Activated naive CD4-positive, alpha-beta T cell treated with anti-CD3 and anti-CD28 coated beads, Interleukin-2, amount 10 ng/mL, durations not matched to agents 7 days and 5 days (primary cell): Measurements from ENCODE around the gene ATF4.

Experiments used
- CTCF ChIA-PET: fragments of 350-600 bp; sonication (Branson Sonifier 250); formaldehyde crosslinking; loops from one replicate; lab custom pipeline; 2021; ENCODE audit warnings: antibody characterized with exemption; lab: Charles Lee
- DNase-seq: peaks from one replicate; pipeline ENCODE4 v3.0.0-alpha.2; 2020
- H3K27ac Mint-ChIP-seq: one replicate; pipeline ENCODE4 v1.8.0; 2021; ENCODE audit warnings: mild to moderate bottlenecking, moderate library complexity, mixed read lengths
- H3K27me3 Mint-ChIP-seq: one replicate; pipeline ENCODE4 v1.8.0; 2021; ENCODE audit warnings: mild to moderate bottlenecking, mixed read lengths
- H3K36me3 Mint-ChIP-seq: one replicate; pipeline ENCODE4 v1.8.0; 2021; ENCODE audit warnings: mixed read lengths
- H3K4me1 Mint-ChIP-seq: one replicate; pipeline ENCODE4 v1.8.0; 2021; ENCODE audit warnings: mixed read lengths
- H3K4me3 Mint-ChIP-seq: one replicate; pipeline ENCODE4 v1.8.0; 2021; ENCODE audit warnings: mild to moderate bottlenecking, moderate library complexity, mixed read lengths
- H3K9me3 Mint-ChIP-seq: one replicate; pipeline ENCODE4 v1.8.0; 2021; ENCODE audit warnings: mixed read lengths

The ATF4 gene

GRCh38 chr22:39520226-39521105 is at the start of gene ATF4:
Gene ATF4, plus strand, starts transcription at chr22:39520562. Its CDS starts 884 bp downstream, at chr22:39521446.
- Mint-ChIP-seq H3K4me3 (peak within 1 kb of the TSS; percentile 93), H3K27ac (peak within 1 kb of the TSS; percentile 98), H3K9me3 (no peaks in the 10 kb centered on the region), H3K4me1 (peaks cover 59% of the 10 kb centered on the region), H3K36me3 (peaks cover 59% of the 10 kb centered on the region), H3K27me3 (peaks cover 7% of the 10 kb centered on the region)
- CTCF ChIA-PET, result interaction anchor here (0.6 to 1.2 kb wide), 9 partner anchors 9 to 202 kb away, joined by 3 to 9 read pairs (median 5); partner anchors contain the start of genes MIEF1, RPL3 and TAB1
- peak; percentile 89 for DNase-seq

GRCh38 chr22:39471381-39472141 is 48.8 kb upstream of the ATF4 start:
- peaks cover 4% of the 10 kb centered on the region for H3K36me3 Mint-ChIP-seq
- CTCF ChIA-PET, result interaction anchor here (0.9 to 2.3 kb wide), 6 partner anchors 23 to 141 kb away, joined by 3 to 8 read pairs (median 4); partner anchors contain the start of gene TAB1
- H3K27ac Mint-ChIP-seq, result peak overlapping the region; percentile 72
- peak; percentile 46 for DNase-seq
- peaks cover 16% of the 10 kb centered on the region for H3K27me3 Mint-ChIP-seq
- H3K9me3 Mint-ChIP-seq, result no peaks in the 10 kb centered on the region
- H3K4me3 Mint-ChIP-seq, result no peak overlapping the region
- H3K4me1 Mint-ChIP-seq, result peaks cover 49% of the 10 kb centered on the region

DNA sequence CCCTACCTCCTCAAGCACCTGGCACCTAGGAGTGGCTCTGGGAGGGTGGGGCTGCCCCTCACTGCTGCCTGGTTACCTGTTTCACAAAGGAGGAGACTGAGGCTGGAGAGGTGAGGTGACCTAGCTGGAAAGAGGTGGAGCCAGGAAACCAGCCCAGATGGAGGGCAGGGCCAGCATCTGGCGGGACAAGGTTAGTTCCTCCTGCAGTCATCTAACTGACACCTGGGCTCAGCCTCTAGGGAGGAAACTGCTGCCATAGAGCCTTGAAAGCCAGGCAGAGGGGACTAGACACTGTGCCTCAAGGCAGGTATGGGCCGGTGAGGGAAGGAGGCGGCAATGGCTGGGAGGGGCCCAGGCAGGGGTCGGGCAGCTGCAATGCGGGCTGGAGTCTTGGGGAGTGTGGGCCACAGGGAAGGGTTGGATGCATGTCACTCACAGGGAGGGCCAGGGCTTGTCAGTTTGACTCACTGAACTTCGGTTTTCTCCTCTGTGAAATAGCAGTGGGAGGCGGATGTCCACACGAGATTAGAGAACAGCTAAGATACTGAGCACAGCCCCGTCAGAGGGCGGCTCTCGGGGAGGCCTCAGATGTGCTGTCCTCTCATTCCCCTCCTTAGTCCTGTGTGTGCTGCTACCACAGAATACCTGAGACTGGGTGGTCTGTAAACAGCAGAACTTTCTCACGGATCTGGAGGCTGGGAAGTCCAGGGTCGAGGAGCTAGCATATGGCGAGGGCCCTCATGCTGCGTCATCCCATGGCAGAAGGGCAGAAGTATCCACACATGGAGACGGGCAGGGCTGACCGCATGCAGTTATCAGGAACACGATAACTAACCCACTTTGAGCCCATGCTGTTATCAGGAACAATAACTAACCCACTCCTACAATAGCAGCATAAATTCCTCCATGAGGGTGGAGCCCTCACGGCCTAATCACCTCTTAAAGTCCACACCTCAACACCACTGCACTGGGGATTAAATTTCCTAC is 47.5 kb upstream of the ATF4 start:
- Mint-ChIP-seq H3K9me3 (no peaks in the 10 kb centered on the region), H3K27me3 (peaks cover 15% of the 10 kb centered on the region), H3K4me3 (no peak overlapping the region), H3K4me1 (peaks cover 38% of the 10 kb centered on the region), H3K36me3 (peaks cover 6% of the 10 kb centered on the region), H3K27ac (peak overlapping the region; percentile 19)
- no peak for DNase-seq
- CTCF ChIA-PET, result interaction anchor here (1.1 to 2.3 kb wide), 2 partner anchors 21 to 73 kb away, joined by 3 to 8 read pairs; partner anchors contain the start of gene TAB1

DNA sequence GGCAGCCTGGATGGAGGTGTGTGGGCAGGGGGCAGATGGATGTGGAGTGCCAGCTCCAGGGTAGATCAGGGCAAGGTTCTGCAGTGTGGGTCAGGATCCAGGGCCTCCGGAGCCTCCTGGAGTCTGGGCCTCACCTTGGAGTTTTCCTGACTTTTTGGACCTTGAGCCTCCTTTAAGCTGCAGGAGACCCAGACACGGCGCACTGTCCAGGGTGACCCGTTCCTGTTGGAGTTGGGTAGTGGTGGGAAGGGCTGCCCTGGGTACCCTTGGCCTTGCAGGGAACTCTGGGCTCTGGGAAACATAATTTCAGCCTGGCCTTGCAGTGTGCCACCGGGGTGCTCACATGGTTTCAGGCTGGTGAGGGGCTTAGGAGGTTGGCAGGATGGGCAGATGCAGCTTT is 46.5 kb upstream of the ATF4 start:
- Mint-ChIP-seq H3K27ac (no peak overlapping the region), H3K9me3 (no peaks in the 10 kb centered on the region), H3K36me3 (peaks cover 6% of the 10 kb centered on the region), H3K4me1 (peaks cover 31% of the 10 kb centered on the region), H3K4me3 (no peak overlapping the region), H3K27me3 (peaks cover 15% of the 10 kb centered on the region)
- no peak for DNase-seq
- CTCF ChIA-PET, result interaction anchor here (2.3 kb wide), 1 partner anchor 20 kb away, joined by 8 read pairs; no protein-coding TSS in a partner anchor

- no peak overlapping the region for H3K4me3 Mint-ChIP-seq
- H3K9me3 Mint-ChIP-seq, result no peaks in the 10 kb centered on the region
- peaks cover 31% of the 10 kb centered on the region for H3K4me1 Mint-ChIP-seq
- H3K27me3 Mint-ChIP-seq, result peaks cover 15% of the 10 kb centered on the region
- peaks cover 6% of the 10 kb centered on the region for H3K36me3 Mint-ChIP-seq
- CTCF ChIA-PET, result no interaction called here
- DNase-seq, result no peak
- H3K27ac Mint-ChIP-seq, result no peak overlapping the region
These were observed 45.8 kb upstream of the ATF4 start for GRCh38 chr22:39474351-39475111.

DNA sequence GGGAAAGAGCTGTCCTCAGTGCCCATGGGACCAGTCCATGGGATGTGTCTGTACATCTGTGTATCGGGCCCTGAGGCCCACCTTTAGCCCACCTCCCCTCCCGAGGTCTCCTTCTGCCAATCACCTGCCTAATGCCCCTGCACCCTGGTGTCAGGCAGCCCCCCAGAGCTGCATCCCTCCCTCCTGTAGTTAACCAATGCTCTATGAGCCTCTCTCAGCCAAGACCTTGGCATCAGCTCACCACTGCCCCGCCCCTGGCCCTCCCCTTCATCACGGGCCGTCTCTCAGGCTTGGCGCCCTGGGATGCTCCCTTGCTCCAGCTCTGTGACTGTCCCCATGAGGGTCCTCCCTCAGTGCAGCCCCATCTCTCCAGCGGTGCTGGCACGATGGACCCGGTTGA is 45.0 kb upstream of the ATF4 start:
- Mint-ChIP-seq H3K4me3 (no peak overlapping the region), H3K4me1 (peaks cover 26% of the 10 kb centered on the region), H3K27ac (no peak overlapping the region), H3K27me3 (peaks cover 12% of the 10 kb centered on the region), H3K9me3 (no peaks in the 10 kb centered on the region), H3K36me3 (peaks cover 7% of the 10 kb centered on the region)
- CTCF ChIA-PET, result interaction anchor here (1.8 kb wide), 1 partner anchor 21 kb away, joined by 4 read pairs; no protein-coding TSS in a partner anchor
- DNase-seq, result no peak

- DNase-seq, result no peak
- H3K27ac Mint-ChIP-seq, result no peak overlapping the region
- CTCF ChIA-PET, result interaction anchor here (0.9 to 1.8 kb wide), 2 partner anchors 18 to 20 kb away, joined by 4 read pairs; no protein-coding TSS in a partner anchor
- H3K4me3 Mint-ChIP-seq, result no peak overlapping the region
- H3K36me3 Mint-ChIP-seq, result peaks cover 7% of the 10 kb centered on the region
- H3K27me3 Mint-ChIP-seq, result peaks cover 9% of the 10 kb centered on the region
- H3K9me3 Mint-ChIP-seq, result no peaks in the 10 kb centered on the region
- peaks cover 22% of the 10 kb centered on the region for H3K4me1 Mint-ChIP-seq
These were observed 44.5 kb upstream of the ATF4 start for GRCh38 chr22:39475902-39476301.

DNA sequence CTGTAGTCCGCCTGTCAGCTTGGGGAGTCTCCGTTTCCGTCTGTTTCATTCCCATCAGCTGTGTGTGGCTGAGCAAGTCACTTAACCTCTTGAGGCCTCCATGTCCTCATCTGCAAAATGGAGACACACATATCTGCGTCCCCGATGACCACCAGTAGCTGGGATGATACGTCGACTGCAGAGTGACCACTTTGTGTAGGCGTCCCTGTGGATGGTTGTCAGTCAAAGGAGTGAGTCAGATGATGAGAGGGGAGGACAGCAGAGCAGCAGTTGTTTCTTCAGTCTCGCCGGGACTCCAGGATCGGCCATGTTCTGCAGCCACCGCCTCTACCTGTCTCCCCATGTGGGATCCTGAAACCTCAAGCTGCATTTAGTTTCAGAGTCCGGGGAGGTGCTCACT is 43.7 kb upstream of the ATF4 start:
- Mint-ChIP-seq H3K27ac (no peak overlapping the region), H3K4me3 (no peak overlapping the region), H3K4me1 (peaks cover 15% of the 10 kb centered on the region), H3K9me3 (no peaks in the 10 kb centered on the region), H3K36me3 (peaks cover 7% of the 10 kb centered on the region), H3K27me3 (peaks cover 6% of the 10 kb centered on the region)
- CTCF ChIA-PET, result interaction anchor here (0.9 to 1.8 kb wide), 2 partner anchors 17 to 20 kb away, joined by 4 read pairs; no protein-coding TSS in a partner anchor
- DNase-seq, result no peak

- DNase-seq, result no peak
- peaks cover 7% of the 10 kb centered on the region for H3K4me1 Mint-ChIP-seq
- H3K27me3 Mint-ChIP-seq, result peaks cover 3% of the 10 kb centered on the region
- no peak overlapping the region for H3K27ac Mint-ChIP-seq
- no peaks in the 10 kb centered on the region for H3K9me3 Mint-ChIP-seq
- H3K36me3 Mint-ChIP-seq, result peaks cover 7% of the 10 kb centered on the region
- H3K4me3 Mint-ChIP-seq, result no peak overlapping the region
- CTCF ChIA-PET, result interaction anchor here (1.9 kb wide), 1 partner anchor 19 kb away, joined by 4 read pairs; no protein-coding TSS in a partner anchor
These were observed 42.8 kb upstream of the ATF4 start for GRCh38 chr22:39477542-39477941.

DNA sequence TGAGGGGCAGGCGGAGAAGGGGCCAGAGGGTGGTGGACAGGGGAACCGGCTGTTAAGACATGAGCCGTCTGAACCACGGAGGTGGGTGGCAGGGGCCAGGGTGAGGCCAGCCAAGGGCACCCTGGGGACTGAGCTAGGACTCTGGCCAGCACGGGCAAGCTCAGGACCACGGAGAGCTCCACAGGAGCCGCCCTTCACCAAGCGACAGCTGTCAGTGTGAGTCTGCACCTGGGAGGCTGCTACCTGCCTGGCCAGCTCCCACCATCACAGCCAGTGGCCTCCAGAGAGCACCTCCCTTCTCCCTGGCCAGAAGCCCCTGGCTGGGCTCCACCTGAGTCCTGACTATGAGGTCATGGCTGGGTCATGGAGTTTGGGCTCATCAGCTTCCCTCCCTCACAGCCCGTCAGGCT is 41.9 kb upstream of the ATF4 start:
- H3K27ac Mint-ChIP-seq, result no peak overlapping the region
- H3K4me3 Mint-ChIP-seq, result no peak overlapping the region
- no peaks in the 10 kb centered on the region for H3K9me3 Mint-ChIP-seq
- H3K27me3 Mint-ChIP-seq, result peaks cover under 1% of the 10 kb centered on the region
- DNase-seq, result peak; percentile 68
- no peaks in the 10 kb centered on the region for H3K4me1 Mint-ChIP-seq
- H3K36me3 Mint-ChIP-seq, result peaks cover 5% of the 10 kb centered on the region
- CTCF ChIA-PET, result interaction anchor here (1.9 kb wide), 1 partner anchor 18 kb away, joined by 4 read pairs; no protein-coding TSS in a partner anchor

DNA sequence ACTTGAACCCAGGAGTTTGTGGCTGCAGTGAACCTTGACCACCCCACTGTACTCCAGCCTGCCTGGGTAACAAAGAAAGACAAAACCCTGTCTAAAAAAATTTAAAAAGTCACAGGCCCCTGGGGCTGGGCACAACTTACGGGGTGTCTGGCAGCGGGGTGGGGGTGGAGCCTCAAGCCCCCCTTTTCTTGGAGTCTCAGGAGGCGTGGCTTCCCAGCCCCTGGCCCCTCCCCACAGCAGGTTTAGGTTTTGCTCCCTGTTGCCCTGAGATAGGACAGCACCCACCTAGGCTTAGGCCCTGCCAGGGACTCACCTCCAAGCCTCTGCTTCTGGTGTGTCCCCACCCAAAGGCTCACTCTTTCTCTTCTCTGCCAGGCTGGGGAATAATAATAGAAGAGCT is 41.1 kb upstream of the ATF4 start:
- CTCF ChIA-PET, result interaction anchor here (1.9 kb wide), 1 partner anchor 17 kb away, joined by 4 read pairs; no protein-coding TSS in a partner anchor
- H3K27ac Mint-ChIP-seq, result no peak overlapping the region
- H3K27me3 Mint-ChIP-seq, result peaks cover 4% of the 10 kb centered on the region
- H3K9me3 Mint-ChIP-seq, result no peaks in the 10 kb centered on the region
- H3K36me3 Mint-ChIP-seq, result peaks cover 5% of the 10 kb centered on the region
- no peak overlapping the region for H3K4me3 Mint-ChIP-seq
- no peak for DNase-seq
- no peaks in the 10 kb centered on the region for H3K4me1 Mint-ChIP-seq

DNA sequence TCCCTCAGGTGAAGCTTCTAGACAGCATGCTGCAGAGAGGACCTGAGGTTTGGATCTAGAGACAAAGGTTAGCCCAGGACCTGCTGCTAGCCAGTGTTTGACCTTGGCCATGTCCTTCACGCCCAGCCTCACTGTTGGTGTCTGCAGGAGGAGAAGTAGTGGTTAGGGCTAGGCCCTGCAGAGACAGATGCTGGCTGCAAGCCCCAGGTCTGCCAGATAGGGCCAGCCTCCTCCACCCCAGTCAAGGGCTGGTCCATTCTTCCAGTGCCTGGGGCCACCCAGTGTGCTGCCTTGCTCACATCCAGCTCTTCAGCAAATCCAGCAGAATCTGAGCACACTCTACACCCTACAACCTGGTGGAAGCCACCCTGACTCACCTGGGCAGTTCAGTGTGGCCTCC is 39.8 kb upstream of the ATF4 start:
- CTCF ChIA-PET, result no interaction called here
- H3K27ac Mint-ChIP-seq, result no peak overlapping the region
- no peaks in the 10 kb centered on the region for H3K4me1 Mint-ChIP-seq
- DNase-seq, result no peak
- H3K9me3 Mint-ChIP-seq, result no peaks in the 10 kb centered on the region
- H3K36me3 Mint-ChIP-seq, result peaks cover 5% of the 10 kb centered on the region
- H3K27me3 Mint-ChIP-seq, result peaks cover 10% of the 10 kb centered on the region
- no peak overlapping the region for H3K4me3 Mint-ChIP-seq
